GM15510 (cell line): Measurements from ENCODE around the gene SSBP2.

ENCODE experiments used
- POLR2A ChIP-seq: IDR thresholded peaks from 3 replicates; pipeline ENCODE4 v1.6.1; 2011; ENCODE audit warnings: borderline replicate concordance; ENCODE audit not compliant: insufficient read length; ENCODE audit errors: extremely low read depth

SSBP2 gene

GRCh38 chr5:81397176-81397575 lies 353.7 kb downstream of the SSBP2 start:
- no peak for TF ChIP-seq POLR2A

DNA sequence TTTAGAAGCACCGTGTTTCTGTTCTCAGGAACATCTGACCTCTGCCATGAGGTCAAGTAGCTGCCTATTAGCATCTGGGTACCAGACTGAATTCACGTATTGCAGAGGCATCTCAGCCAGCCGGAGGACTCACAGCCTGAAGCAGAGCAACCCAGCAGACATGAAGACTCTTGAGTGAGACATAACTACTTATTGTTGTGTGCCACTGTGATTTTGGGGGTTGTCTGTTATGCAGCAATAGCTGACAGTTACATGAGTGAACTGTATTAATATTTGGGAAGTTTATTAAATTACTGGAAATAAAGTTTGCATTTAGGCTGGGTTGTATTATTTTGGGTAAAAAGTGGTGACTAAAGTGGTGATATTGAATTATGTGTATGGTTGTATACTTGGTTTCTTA lies 355.6 kb downstream of the SSBP2 start:
- no peak for TF ChIP-seq POLR2A

DNA sequence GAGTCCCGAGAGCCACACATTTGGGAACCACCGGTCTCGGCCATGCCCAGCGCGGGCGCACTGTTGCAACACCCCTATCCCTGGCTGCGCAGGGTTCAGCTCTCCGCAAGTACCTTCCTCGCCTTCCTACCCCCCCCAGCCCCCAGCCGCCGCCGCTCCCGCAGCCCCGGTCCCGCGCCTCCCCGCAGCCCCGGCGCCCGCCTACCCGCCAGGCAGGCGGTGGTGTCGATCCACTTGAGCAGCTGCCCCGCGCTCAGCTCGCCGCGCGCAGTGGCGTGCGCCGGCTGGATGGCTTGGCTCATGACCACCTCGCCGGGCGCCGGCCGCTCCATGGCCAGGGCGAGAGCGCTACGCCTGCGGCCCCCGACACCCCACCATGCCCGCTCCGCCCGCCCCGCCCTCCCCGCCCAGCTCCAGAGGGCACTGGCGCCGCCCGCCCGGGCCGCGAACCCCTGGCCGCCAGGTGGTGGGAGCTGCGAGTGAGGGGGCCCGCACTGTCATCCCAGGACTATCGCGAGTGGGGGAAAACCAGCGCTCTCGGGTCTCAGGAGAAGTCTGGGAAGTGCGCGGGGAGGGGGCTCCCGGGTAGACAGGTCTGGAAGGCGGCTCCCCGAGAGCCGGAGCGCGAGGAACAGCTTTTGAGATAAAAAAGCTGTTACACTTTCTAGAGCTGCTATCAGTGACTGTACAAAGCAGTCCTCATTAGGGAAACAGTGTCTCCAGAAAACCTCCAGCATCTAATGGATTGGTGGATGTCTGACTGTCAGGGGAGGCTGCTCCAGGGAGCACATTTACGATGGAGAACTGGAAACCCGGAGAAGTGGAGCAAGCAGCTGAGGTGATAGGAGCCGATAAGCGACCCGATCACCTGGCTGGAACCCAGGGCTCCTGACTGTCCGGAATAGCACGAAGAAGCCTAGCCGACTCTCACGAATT lies 356.8 kb downstream of the SSBP2 start, which contains the start of gene ACOT12:
TSS of gene ACOT12 (minus strand) at position 352 of the 936 bp plus-strand sequence. CDS start at position 332, 20 bp downstream.
- no peak for TF ChIP-seq POLR2A

DNA sequence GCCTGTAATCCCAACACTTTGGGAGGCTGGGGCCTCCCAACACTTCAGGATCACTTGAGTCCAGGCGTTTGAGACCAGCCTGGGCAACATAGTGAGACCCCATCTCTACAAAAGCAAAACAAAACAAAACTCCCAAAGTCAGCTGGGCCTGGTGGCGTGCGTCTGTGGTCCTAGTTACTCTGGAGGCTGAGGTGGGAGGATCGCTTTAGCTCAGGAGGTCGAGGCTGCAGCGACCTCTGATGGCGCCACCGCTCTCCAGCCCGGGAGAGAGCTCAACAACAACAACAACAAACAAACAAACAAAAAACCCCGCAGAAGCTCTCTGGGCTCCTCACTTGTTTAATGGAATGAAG lies 357.5 kb downstream of the SSBP2 start:
- TF ChIP-seq POLR2A, result no peak

DNA sequence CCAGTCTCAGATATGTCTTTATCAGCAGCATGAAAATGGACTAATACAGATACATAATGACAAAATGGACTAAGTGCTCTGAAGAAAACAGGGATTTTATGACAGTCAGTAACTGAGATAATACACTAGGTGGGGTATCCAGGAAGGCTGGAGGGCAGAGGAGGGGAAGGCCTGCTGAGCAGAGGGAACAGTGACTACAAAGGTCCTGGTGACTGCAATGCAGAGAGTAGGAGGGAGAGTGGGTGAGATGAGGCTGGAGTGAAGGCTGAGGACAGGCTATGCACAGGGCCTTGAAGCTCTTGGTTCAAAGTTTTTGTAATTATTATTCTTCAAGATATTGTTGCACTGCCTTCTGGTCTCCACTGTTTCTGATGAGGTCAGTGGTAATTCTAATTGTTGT lies 361.9 kb downstream of the SSBP2 start:
- TF ChIP-seq POLR2A, result no peak

DNA sequence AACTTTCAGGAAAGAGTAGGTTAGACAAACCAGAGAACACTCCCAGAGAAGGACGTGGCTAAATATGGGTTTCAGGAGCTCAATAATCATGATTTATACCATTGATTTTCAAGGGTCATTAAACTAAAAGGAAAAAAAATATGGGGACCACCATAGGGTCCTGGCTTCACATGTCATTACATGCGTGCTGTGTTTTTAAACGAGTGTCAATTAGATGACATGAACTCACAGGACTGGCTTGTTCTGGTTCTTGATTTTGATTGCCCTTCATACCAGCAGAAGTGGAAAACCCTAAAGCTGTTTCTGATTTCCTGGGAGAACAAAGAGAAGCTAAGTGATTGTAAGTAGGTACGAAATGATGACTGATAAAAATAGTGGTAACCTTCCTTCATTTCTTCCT lies 362.7 kb downstream of the SSBP2 start:
- TF ChIP-seq POLR2A, result no peak

DNA sequence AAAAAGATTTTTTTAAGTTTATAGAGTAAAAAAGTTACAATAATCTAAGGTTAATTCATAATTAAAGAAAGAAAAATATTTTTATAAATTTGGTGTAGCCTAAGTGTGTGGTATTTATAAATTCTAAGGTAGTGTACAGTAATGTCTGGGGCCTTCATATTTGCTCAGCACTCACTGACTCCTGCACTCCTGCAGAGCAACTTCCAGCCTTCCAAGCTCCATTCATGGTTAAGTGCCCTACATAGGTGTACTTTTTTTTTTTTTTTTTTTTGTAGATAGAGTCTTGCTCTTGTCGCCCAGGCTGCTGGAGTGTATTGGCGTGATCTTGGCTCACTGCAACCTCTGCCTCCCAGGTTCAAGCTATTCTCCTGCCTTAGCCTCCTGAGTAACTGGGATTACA lies 367.0 kb downstream of the SSBP2 start:
- no peak for TF ChIP-seq POLR2A

DNA sequence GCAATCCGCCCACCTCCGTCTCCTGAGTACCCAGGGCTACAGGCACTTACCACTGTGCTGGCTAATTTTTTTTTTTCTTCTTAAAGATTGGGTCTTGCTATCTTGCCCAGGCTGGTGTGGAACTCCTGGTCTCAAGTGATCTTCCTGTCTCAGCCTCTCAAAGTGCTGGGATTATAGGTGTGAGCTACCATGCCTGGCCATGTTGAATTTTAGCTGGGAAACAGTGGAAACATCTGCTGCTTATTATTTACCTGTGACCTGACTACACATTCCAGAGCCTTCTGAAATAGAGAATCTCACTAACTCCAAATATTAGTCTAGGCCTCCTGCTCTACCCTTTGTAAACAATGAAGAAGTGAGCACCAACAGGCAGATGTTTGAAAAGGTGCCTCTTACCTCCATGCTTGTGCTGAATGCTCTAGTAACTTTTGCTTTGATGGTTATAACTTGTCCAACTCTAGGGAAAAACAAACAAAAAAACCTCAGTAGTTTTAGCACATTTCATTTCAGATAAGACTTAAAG lies 379.5 kb downstream of the SSBP2 start:
- TF ChIP-seq POLR2A, result no peak

DNA sequence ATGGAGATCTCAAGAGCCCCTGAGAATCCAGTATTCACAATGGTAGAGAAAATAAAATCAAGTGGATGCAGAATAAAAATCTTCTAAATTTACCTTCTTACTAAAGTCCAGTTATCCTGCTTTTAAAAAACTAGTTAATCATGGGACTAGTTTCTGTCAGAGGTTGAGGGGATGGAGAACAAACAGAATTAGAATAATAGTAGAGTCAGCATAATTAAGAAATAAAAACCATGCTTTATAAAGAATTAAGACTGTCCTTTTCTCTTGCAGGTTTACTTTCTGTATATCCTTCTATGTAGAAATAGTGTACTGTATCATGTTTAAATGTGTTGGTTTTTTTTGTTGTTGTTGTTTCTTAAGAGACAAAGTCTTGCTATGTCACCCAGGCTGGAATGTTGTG lies 380.0 kb downstream of the SSBP2 start:
- no peak for TF ChIP-seq POLR2A

GRCh38 chr5:81365541-81365940 lies 385.4 kb downstream of the SSBP2 start:
- no peak for TF ChIP-seq POLR2A

DNA sequence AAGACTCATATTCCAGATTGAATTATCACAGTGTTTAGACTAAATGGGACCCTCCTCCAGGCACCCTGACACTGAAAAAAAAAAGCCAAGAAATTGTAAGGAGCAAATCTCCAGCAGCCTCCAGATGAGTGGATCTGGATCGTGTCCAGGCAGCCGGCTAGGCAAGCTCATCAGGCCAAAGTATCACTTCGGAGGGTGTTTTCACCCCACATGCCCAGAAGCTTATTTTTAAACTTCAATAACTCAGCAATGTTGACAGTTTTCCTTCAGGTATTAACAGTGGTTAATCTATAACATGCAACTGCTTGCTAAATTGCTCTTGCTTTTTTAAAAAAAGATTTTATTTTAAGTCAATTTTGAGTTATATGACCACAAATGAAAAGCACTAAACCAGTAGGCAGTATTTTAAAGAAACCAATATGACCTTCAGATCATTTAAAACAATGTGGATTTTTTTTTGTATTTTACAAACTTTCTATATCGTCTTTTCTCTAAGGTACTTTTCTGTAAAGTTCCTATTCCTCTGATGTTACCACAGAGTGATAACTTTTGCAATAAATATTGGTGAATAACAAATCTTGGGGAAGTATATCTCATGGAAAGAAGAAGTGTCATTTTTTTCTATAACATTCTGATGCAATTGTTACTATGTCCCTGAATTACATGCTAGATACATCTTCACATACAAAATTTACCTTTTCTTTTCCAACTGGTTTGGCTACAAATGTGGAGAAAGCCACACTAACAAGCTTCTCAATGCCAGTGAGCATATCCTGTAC lies 387.6 kb downstream of the SSBP2 start:
- no peak for TF ChIP-seq POLR2A
